H1 (cell line): ENCODE measurements around the gene TRABD2B. TPM values are rescaled to one million over a fixed set of nuclear protein-coding genes. Genes with fewer than 3 reads are reported as not detected.

ENCODE experiments used
- CTCF ChIA-PET: fragments of 300-600 bp; sonication (Branson Sonifier 250); formaldehyde crosslinking; loops from one replicate; lab custom pipeline; 2021; ENCODE audit not compliant: partially characterized antibody; lab: Charles Lee
- POLR2A ChIA-PET: fragments of 300-600 bp; sonication (Branson Sonifier 250); formaldehyde crosslinking; loops from one replicate; lab custom pipeline; 2021; ENCODE audit warnings: inconsistent platforms; ENCODE audit not compliant: partially characterized antibody; lab: Charles Lee
- DNase-seq, 2 experiments: peaks; one replicate each; pipeline versions ENCODE4 v3.0.0 to v3.0.0-alpha.2; 2010 to 2022; ENCODE audit warnings: low spot score in 2 of 2, low read depth in 1 of 2, mixed read lengths in 1 of 2
- FAIRE-seq: peaks from 2 replicates; lab custom pipeline; 2011; peaks lifted over from hg19 to GRCh38; lab: Jason Lieb, UNC
- H2AFZ ChIP-seq: 2 replicates; pipeline ENCODE4 v1.8.1; 2012; ENCODE audit warnings: low read length, inconsistent platforms
- H2AK5ac ChIP-seq: 2 replicates; pipeline ENCODE4 v1.6.1; 2013; ENCODE audit warnings: low read depth, low read length
- H2BK120ac ChIP-seq: replicated peaks from 2 replicates; pipeline ENCODE3; 2013; ENCODE audit warnings: low read depth, low read length, inconsistent platforms
- H2BK12ac ChIP-seq: 2 replicates; pipeline ENCODE4 v1.6.1; 2013; ENCODE audit warnings: low read depth, low read length
- H2BK15ac ChIP-seq: 2 replicates; pipeline ENCODE4 v1.6.1; 2013; ENCODE audit warnings: low read length
- H2BK20ac ChIP-seq: 2 replicates; pipeline ENCODE4 v1.6.1; 2013; ENCODE audit warnings: low read length
- H2BK5ac ChIP-seq: 2 replicates; pipeline ENCODE4 v1.6.1; 2013; ENCODE audit warnings: low read depth, low read length
- H3K14ac ChIP-seq: 2 replicates; pipeline ENCODE4 v1.6.1; 2013; ENCODE audit warnings: inconsistent platforms; ENCODE audit not compliant: insufficient read length
- H3K18ac ChIP-seq: 2 replicates; pipeline ENCODE4 v1.6.1; 2013; ENCODE audit warnings: low read length; ENCODE audit errors: extremely low read depth
- H3K23ac ChIP-seq: 2 replicates; pipeline ENCODE4 v1.6.1; 2013; ENCODE audit warnings: inconsistent platforms; ENCODE audit not compliant: insufficient read length
- H3K23me2 ChIP-seq: 2 replicates; pipeline ENCODE4 v1.6.1; 2013; ENCODE audit warnings: low read depth, low read length
- H3K27ac ChIP-seq: 2 replicates; pipeline ENCODE4 v1.6.1; 2011; ENCODE audit warnings: low read depth, low read length, inconsistent platforms
- H3K27me3 ChIP-seq, 4 experiments: replicated peaks in 1 of 4; 1 replicate in 1 of 4; 2 replicates in 3 of 4; pipeline versions ENCODE4 v1.6.1 to v1.8.1; 2011 to 2013; ENCODE audit warnings: low read length in 3 of 4, mild to moderate bottlenecking in 3 of 4, inconsistent platforms in 2 of 4, mixed read lengths in 2 of 4, moderate library complexity in 1 of 4; ENCODE audit not compliant: control insufficient read depth in 3 of 4, insufficient read depth in 3 of 4; ENCODE audit errors: extremely low read depth in 1 of 4
- H3K36me3 ChIP-seq, 4 experiments: 2 replicates each; pipeline versions ENCODE4 v1.6.1 to v1.8.1; 2011 to 2013; ENCODE audit warnings: mild to moderate bottlenecking in 4 of 4, low read length in 3 of 4, moderate library complexity in 2 of 4, control low read depth in 1 of 4, inconsistent platforms in 1 of 4; ENCODE audit not compliant: insufficient read depth in 4 of 4, control insufficient read depth in 2 of 4
- H3K4ac ChIP-seq: replicated peaks from 2 replicates; pipeline ENCODE3; 2013; ENCODE audit warnings: low read length, low read depth, mixed read lengths, inconsistent platforms; ENCODE audit not compliant: insufficient read length
- H3K4me1 ChIP-seq, 4 experiments: replicated peaks in 1 of 4; 1 replicate in 1 of 4; 2 replicates in 3 of 4; pipeline versions ENCODE4 v1.6.1 to v1.8.1; 2011 to 2013; ENCODE audit warnings: low read length in 3 of 4, inconsistent platforms in 2 of 4, mixed read lengths in 1 of 4; ENCODE audit not compliant: insufficient read depth in 4 of 4, control insufficient read depth in 3 of 4
- H3K4me2 ChIP-seq, 2 experiments: 2 replicates each; pipeline versions ENCODE4 v1.6.1 to v1.8.1; 2011 to 2013; ENCODE audit warnings: low read depth in 2 of 2, low read length in 2 of 2, control low read depth in 1 of 2, inconsistent platforms in 1 of 2, mild to moderate bottlenecking in 1 of 2; ENCODE audit not compliant: insufficient read depth in 1 of 2
- H3K4me3 ChIP-seq, 4 experiments: fragments of 200-600, 300-600 bp in 1 of 4; sonication (generic), shearing (Covaris generic), sonication (Bioruptor Twin) in 1 of 4; 2 replicates each; pipeline versions ENCODE4 v1.5.1 to v1.8.1; 2011 to 2016; ENCODE audit warnings: low read length in 4 of 4, low read depth in 3 of 4, control low read depth in 2 of 4, inconsistent platforms in 2 of 4, mild to moderate bottlenecking in 2 of 4, mixed read lengths in 1 of 4, moderate library complexity in 1 of 4; ENCODE audit not compliant: insufficient read depth in 2 of 4; ENCODE audit errors: extremely low read depth in 1 of 4
- H3K56ac ChIP-seq: replicated peaks from 2 replicates; pipeline ENCODE3; 2013; ENCODE audit warnings: low read depth, mild to moderate bottlenecking, mixed read lengths, low read length, inconsistent platforms; ENCODE audit not compliant: insufficient read length
- H3K79me1 ChIP-seq: 2 replicates; pipeline ENCODE4 v1.6.1; 2013; ENCODE audit warnings: low read depth, low read length, control low read depth
- H3K79me2 ChIP-seq, 2 experiments: 2 replicates each; pipeline versions ENCODE4 v1.6.1 to v1.8.1; 2012 to 2013; ENCODE audit warnings: low read length in 2 of 2, mild to moderate bottlenecking in 2 of 2, inconsistent platforms in 1 of 2; ENCODE audit not compliant: insufficient read depth in 2 of 2, control insufficient read depth in 1 of 2
- H3K9ac ChIP-seq, 4 experiments: replicated peaks in 1 of 4; 1 replicate in 1 of 4; 2 replicates in 3 of 4; pipeline versions ENCODE4 v1.6.1 to v1.8.1; 2011 to 2013; ENCODE audit warnings: low read depth in 3 of 4, low read length in 3 of 4, control low read depth in 2 of 4, mild to moderate bottlenecking in 2 of 4, moderate library complexity in 2 of 4, inconsistent platforms in 1 of 4; ENCODE audit errors: extremely low read depth in 1 of 4
- H3K9me3 ChIP-seq, 2 experiments: 2 replicates each; pipeline versions ENCODE4 v1.6.1 to v1.8.1; 2012 to 2013; ENCODE audit warnings: mild to moderate bottlenecking in 2 of 2, moderate library complexity in 2 of 2, control low read depth in 1 of 2, inconsistent platforms in 1 of 2, low read depth in 1 of 2, low read length in 1 of 2, mixed read lengths in 1 of 2; ENCODE audit not compliant: insufficient read depth in 2 of 2
- H4K20me1 ChIP-seq, 2 experiments: replicated peaks in 1 of 2; 2 replicates each; pipeline versions ENCODE3 to v1.8.1; 2011 to 2013; ENCODE audit warnings: inconsistent platforms in 2 of 2, low read length in 2 of 2, mild to moderate bottlenecking in 1 of 2; ENCODE audit not compliant: insufficient read depth in 2 of 2, control insufficient read depth in 1 of 2
- H4K5ac ChIP-seq: 2 replicates; pipeline ENCODE4 v1.6.1; 2013; ENCODE audit warnings: low read length, low read depth, mixed read lengths, inconsistent platforms; ENCODE audit not compliant: insufficient read length
- H4K8ac ChIP-seq: 2 replicates; pipeline ENCODE4 v1.8.0; 2013; ENCODE audit warnings: mild to moderate bottlenecking, moderate library complexity, low read length, inconsistent platforms; ENCODE audit not compliant: insufficient read depth; ENCODE audit errors: extremely low read depth
- H4K91ac ChIP-seq: replicated peaks from 2 replicates; pipeline ENCODE3; 2013; ENCODE audit warnings: low read length, mixed read lengths, inconsistent platforms; ENCODE audit not compliant: insufficient read length
- CEBPB ChIP-seq: IDR thresholded peaks from 2 replicates; pipeline ENCODE4 v1.6.1; 2012; ENCODE audit warnings: low read depth, low read length
- FOSL1 ChIP-seq: IDR thresholded peaks from 2 replicates; pipeline ENCODE4 v1.6.1; 2011; ENCODE audit warnings: mild to moderate bottlenecking, low read depth, low read length, moderate library complexity; ENCODE audit not compliant: insufficient read depth
- JUN ChIP-seq: IDR thresholded peaks from 2 replicates; pipeline ENCODE4 v1.6.1; 2011; ENCODE audit warnings: low read depth, mild to moderate bottlenecking, improper control_type of control experiment, low read length
- POLR2AphosphoS5 ChIP-seq: IDR thresholded peaks from 2 replicates; pipeline ENCODE4 v1.6.1; 2011; ENCODE audit warnings: low read depth, low read length
- POU5F1 ChIP-seq: IDR thresholded peaks from 2 replicates; pipeline ENCODE4 v1.6.1; 2011; ENCODE audit warnings: low read depth, mild to moderate bottlenecking, low read length, moderate library complexity
- RNF2 ChIP-seq: fragments of 200-900, 300-1000 bp; sonication (generic); IDR thresholded peaks from 2 replicates; pipeline ENCODE4 v1.7.1; 2016; ENCODE audit warnings: borderline replicate concordance, low read depth, mild to moderate bottlenecking, antibody characterized with exemption, low read length; ENCODE audit not compliant: poor library complexity, severe bottlenecking; ENCODE audit errors: missing control alignments
- TBP ChIP-seq: IDR thresholded peaks from 2 replicates; pipeline ENCODE4 v1.6.1; 2011; ENCODE audit warnings: low read depth, low read length, improper control_type of control experiment
- YY1 ChIP-seq: IDR thresholded peaks from 2 replicates; pipeline ENCODE4 v1.6.1; 2011; ENCODE audit warnings: low read depth, mild to moderate bottlenecking, low read length
- WGBS, 2 experiments: shearing (Covaris generic) in 1 of 2; methylation state at CpG; one replicate each; pipeline versions ENCODE4 v1.1.6 to v1.1.7; 2013 to 2015; ENCODE audit warnings: low lambda C conversion rate in 2 of 2, mixed read lengths in 2 of 2, inconsistent platforms in 1 of 2, low coverage in 1 of 2, missing lambda C conversion rate in 1 of 2; ENCODE audit not compliant: insufficient replicate concordance in 2 of 2, insufficient coverage in 1 of 2, insufficient read length in 1 of 2; ENCODE audit errors: extremely low coverage in 1 of 2, missing lambda C conversion rate in 1 of 2; 5-methylcytosine and 5-hydroxymethylcytosine counted together
- polyA plus RNA-seq, 7 experiments: library from polyadenylated mRNA; depleted of rRNA in 3 of 7; stranded (reverse) in 5 of 7; unstranded in 2 of 7; fragments of >200 nt in 5 of 7; fragments of 200-250 nt in 2 of 7; gene quantifications; 1 replicate in 5 of 7; 2 replicates in 1 of 7; 4 replicates in 1 of 7; pipeline versions ENCODE4 v1.2.1 to v1.2.3, GENCODE V29; 2011 to 2013; ENCODE audit warnings: missing spikeins in 2 of 7, mixed read lengths in 2 of 7
- total RNA-seq: library from RNA; stranded (reverse); fragmentation: NEBNext Ultra II Directional; extraction: Animal tissue kit (Norgen Biotek cat#: 25700); gene quantifications from 2 replicates; pipeline ENCODE4 v1.2.1, GENCODE V29; 2021
- TF ChIP-seq, protein P1 (sequence below): IDR thresholded peaks from 2 replicates; pipeline ENCODE4 v1.6.1; 2012; ENCODE audit warnings: inconsistent platforms

Gene TRABD2B
- total and polyA plus RNA-seq, 2 of the 8 experiments (the other 6 are each of a cell fraction or from before 2014, with no cell fraction given): 0.95 to 3.4 TPM

DNA sequence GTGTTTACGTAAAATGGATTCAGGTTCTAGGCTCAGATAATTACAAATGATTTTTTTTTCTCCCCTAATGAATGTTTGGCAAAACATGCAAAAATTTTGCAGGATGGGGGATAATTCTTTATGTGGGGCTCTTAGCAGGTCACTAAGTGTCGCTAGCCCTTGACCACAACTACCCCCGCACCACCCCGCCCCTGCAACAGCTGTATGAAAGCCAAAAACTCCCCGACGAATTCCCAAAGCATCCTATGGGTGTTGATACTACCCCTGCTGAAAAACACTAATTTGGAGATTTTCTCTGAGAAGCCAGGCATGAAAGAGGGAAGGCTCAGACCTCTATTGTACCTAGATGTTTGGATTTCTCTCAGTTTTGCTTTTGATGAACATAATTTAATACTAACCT is 243.0 kb downstream of the TRABD2B start:
- POLR2A ChIA-PET: no interaction called here
- CTCF ChIA-PET: interaction anchor here (0.6 to 6.3 kb wide), 25 partner anchors 10 to 365 kb away, joined by 3 to 68 read pairs (median 6); no protein-coding TSS in a partner anchor

More for the DNA sequence above, 243.0 kb downstream of the TRABD2B start:
- H3K4me2 ChIP-seq: no peak overlapping the region
- H2BK5ac ChIP-seq: no peak overlapping the region
- H4K8ac ChIP-seq: no peak overlapping the region
- H2BK20ac ChIP-seq: no peak overlapping the region
- no peaks in the 10 kb centered on the region for H3K79me2 ChIP-seq
- DNase-seq: no peak
- H3K18ac ChIP-seq: no peak overlapping the region
- no peak for TF ChIP-seq POLR2AphosphoS5
- no peak for TF ChIP-seq POU5F1
- TF ChIP-seq CEBPB: no peak
- no peak for TF ChIP-seq YY1
- TF ChIP-seq FOSL1: no peak
- no peak for TF ChIP-seq TBP
- TF ChIP-seq JUN: no peak
- no peak for TF ChIP-seq RNF2
- TF ChIP-seq, protein P1, sequence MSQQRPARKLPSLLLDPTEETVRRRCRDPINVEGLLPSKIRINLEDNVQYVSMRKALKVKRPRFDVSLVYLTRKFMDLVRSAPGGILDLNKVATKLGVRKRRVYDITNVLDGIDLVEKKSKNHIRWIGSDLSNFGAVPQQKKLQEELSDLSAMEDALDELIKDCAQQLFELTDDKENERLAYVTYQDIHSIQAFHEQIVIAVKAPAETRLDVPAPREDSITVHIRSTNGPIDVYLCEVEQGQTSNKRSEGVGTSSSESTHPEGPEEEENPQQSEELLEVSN: no peak
- no peaks in the 10 kb centered on the region; a peak in 1 of 7 replicates for H3K4me1 ChIP-seq
- no peak for FAIRE-seq
- H2BK15ac ChIP-seq: no peak overlapping the region
- 80% methylated on average over 6 of the region's 6 CpGs; no CpG with 5 or more reads in 1 of the 2 experiments for WGBS, 2 experiments
- no peaks in the 10 kb centered on the region for H4K20me1 ChIP-seq
- H3K9ac ChIP-seq: no peak overlapping the region
- H3K27me3 ChIP-seq: peaks cover 0 to 2% (median 0%) of the 10 kb centered on the region in 4 experiments; a peak in 1 of 7 replicates
- H4K91ac ChIP-seq: no peak overlapping the region
- no peak overlapping the region for H3K56ac ChIP-seq
- H2BK12ac ChIP-seq: no peak overlapping the region
- H3K9me3 ChIP-seq: no peaks in the 10 kb centered on the region
- no peaks in the 10 kb centered on the region for H3K36me3 ChIP-seq
- no peak overlapping the region for H3K4ac ChIP-seq
- H3K23ac ChIP-seq: no peak overlapping the region
- no peak overlapping the region for H3K14ac ChIP-seq
- H4K5ac ChIP-seq: no peak overlapping the region
- no peaks in the 10 kb centered on the region for H3K23me2 ChIP-seq
- H3K79me1 ChIP-seq: no peaks in the 10 kb centered on the region
- H2AFZ ChIP-seq: no peak overlapping the region
- no peak overlapping the region for H3K27ac ChIP-seq
- no peak overlapping the region for H3K4me3 ChIP-seq
- no peak overlapping the region for H2AK5ac ChIP-seq
- H2BK120ac ChIP-seq: no peak overlapping the region
